Right hindlimb (tissue), 1 donor: ENCODE data around the gene MVB12B.

ENCODE experiments used
- DNase-seq: peaks from one replicate; pipeline ENCODE4 v3.0.0-alpha.2; 2018

MVB12B gene

GRCh38 chr9:126456441-126457174 is 130.0 kb downstream of the MVB12B start:
- DNase-seq, result peak; percentile 61

- DNase-seq, result no peak
Observed at GRCh38 chr9:126457175-126457547, 130.5 kb downstream of the MVB12B start.

- DNase-seq, result no peak
Observed at GRCh38 chr9:126457890-126458289, 131.3 kb downstream of the MVB12B start.

- DNase-seq, result no peak
Observed at GRCh38 chr9:126459126-126459525, 132.5 kb downstream of the MVB12B start.

- no peak for DNase-seq
Observed at GRCh38 chr9:126459546-126459945, 132.9 kb downstream of the MVB12B start.

GRCh38 chr9:126459965-126460843 is 133.6 kb downstream of the MVB12B start:
- DNase-seq, result no peak

GRCh38 chr9:126461029-126461428 is 134.4 kb downstream of the MVB12B start:
- no peak for DNase-seq

GRCh38 chr9:126461608-126462007 is 135.0 kb downstream of the MVB12B start:
- no peak for DNase-seq

GRCh38 chr9:126462617-126463016 is 136.0 kb downstream of the MVB12B start:
- DNase-seq, result no peak

- DNase-seq, result peak; percentile 5
Observed at GRCh38 chr9:126463426-126463825, 136.8 kb downstream of the MVB12B start.

- no peak for DNase-seq
Observed at GRCh38 chr9:126464694-126465441, 138.2 kb downstream of the MVB12B start.

GRCh38 chr9:126465977-126466376 is 139.3 kb downstream of the MVB12B start:
- DNase-seq, result peak; percentile 6

- DNase-seq, result peak; percentile 18
Observed at GRCh38 chr9:126468141-126468825, 141.7 kb downstream of the MVB12B start.

- peak; percentile 11 for DNase-seq
Observed at GRCh38 chr9:126470241-126470993, 143.8 kb downstream of the MVB12B start.

- peak; percentile 69 for DNase-seq
Observed at GRCh38 chr9:126471084-126471624, 144.5 kb downstream of the MVB12B start.

GRCh38 chr9:126472198-126472947 is 145.7 kb downstream of the MVB12B start:
- DNase-seq, result no peak

- no peak for DNase-seq
Observed at GRCh38 chr9:126472948-126473298, 146.3 kb downstream of the MVB12B start.

- DNase-seq, result no peak
Observed at GRCh38 chr9:126474206-126474765, 147.7 kb downstream of the MVB12B start.

GRCh38 chr9:126474786-126475485 is 148.3 kb downstream of the MVB12B start:
- DNase-seq, result no peak
